ENCODE measurements around the gene PDS5B. TPM values are rescaled to one million over a fixed set of nuclear protein-coding genes. Genes with fewer than 3 reads are reported as not detected.

PDS5B gene
- total and polyA plus RNA-seq, 10 of the 15 experiments (the other 5 are each of a cell fraction or from before 2014, with no cell fraction given): 15.4 to 55.3 (median 30.7) TPM

DNA sequence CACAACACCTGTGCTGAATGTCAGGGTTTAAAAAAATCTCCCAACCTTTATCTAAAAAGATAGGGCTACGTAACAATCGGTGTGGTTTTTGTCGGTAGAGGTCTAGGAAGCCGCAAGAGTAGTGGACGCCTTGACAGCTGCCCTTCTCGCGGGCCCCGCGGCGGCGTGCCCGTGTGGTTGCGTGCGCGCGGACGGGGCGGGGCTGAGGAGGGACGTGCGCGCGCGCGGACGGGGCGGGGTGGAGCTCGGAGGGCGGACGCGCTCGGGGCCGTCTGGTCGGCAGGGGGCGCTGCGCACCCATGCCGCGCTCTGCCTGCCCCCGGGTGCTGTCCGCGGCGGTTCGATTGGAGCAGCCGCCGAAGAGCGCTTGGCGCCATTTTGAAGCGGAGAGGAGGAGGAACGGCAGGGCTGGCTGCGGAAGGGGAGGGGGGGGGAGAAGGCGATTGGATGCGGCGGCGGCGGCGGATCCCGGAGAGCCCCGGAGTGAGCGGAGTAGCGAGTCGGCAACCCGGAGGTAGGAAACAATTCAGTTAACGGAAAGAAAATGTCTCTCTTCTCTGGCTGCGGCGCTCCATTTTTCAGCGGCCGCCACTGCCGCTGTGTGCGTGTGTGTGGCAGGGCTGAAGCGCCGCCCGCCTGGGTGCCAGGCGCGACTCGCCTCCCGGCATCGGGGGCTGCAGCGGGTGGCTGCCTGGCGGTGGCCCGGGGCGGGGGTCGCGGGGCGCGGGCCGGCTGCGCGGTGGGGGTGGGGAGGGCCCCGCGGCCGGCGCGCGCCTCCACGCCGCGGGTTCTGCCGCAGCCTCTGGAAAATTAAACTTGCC lies at the start of gene PDS5B (continued):
- TF ChIP-seq, protein P1, sequence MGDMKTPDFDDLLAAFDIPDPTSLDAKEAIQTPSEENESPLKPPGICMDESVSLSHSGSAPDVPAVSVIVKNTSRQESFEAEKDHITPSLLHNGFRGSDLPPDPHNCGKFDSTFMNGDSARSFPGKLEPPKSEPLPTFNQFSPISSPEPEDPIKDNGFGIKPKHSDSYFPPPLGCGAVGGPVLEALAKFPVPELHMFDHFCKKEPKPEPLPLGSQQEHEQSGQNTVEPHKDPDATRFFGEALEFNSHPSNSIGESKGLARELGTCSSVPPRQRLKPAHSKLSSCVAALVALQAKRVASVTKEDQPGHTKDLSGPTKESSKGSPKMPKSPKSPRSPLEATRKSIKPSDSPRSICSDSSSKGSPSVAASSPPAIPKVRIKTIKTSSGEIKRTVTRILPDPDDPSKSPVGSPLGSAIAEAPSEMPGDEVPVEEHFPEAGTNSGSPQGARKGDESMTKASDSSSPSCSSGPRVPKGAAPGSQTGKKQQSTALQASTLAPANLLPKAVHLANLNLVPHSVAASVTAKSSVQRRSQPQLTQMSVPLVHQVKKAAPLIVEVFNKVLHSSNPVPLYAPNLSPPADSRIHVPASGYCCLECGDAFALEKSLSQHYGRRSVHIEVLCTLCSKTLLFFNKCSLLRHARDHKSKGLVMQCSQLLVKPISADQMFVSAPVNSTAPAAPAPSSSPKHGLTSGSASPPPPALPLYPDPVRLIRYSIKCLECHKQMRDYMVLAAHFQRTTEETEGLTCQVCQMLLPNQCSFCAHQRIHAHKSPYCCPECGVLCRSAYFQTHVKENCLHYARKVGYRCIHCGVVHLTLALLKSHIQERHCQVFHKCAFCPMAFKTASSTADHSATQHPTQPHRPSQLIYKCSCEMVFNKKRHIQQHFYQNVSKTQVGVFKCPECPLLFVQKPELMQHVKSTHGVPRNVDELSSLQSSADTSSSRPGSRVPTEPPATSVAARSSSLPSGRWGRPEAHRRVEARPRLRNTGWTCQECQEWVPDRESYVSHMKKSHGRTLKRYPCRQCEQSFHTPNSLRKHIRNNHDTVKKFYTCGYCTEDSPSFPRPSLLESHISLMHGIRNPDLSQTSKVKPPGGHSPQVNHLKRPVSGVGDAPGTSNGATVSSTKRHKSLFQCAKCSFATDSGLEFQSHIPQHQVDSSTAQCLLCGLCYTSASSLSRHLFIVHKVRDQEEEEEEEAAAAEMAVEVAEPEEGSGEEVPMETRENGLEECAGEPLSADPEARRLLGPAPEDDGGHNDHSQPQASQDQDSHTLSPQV (IDR thresholded peaks at IDR 0.05): peak; percentile 89
- TF ChIP-seq EGR1 (IDR thresholded peaks at IDR 0.05; ENCODE audit: borderline replicate concordance in 1 of 2, low read depth in 2 of 2, low read length in 2 of 2) (peak; percentile 34 to 68; a peak in 1 of 3 replicates), USF1 (IDR thresholded peaks at IDR 0.05; ENCODE audit: borderline replicate concordance, extremely low read length, insufficient read depth, low read depth, low read length) (no peak), RFX5 (IDR thresholded peaks at IDR 0.05; ENCODE audit: low read depth, low read length) (no peak), RAD51 (IDR thresholded peaks at IDR 0.05) (no peak)
- TF ChIP-seq, protein P2, sequence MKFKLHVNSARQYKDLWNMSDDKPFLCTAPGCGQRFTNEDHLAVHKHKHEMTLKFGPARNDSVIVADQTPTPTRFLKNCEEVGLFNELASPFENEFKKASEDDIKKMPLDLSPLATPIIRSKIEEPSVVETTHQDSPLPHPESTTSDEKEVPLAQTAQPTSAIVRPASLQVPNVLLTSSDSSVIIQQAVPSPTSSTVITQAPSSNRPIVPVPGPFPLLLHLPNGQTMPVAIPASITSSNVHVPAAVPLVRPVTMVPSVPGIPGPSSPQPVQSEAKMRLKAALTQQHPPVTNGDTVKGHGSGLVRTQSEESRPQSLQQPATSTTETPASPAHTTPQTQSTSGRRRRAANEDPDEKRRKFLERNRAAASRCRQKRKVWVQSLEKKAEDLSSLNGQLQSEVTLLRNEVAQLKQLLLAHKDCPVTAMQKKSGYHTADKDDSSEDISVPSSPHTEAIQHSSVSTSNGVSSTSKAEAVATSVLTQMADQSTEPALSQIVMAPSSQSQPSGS (IDR thresholded peaks at IDR 0.05; ENCODE audit: low read length): no peak

Measured in GM12878 (cell line).